ENCODE measurements around the gene PPIL4. TPM values are rescaled to one million over a fixed set of nuclear protein-coding genes. Genes with fewer than 3 reads are reported as not detected.

The PPIL4 gene
- total RNA-seq, 3 donors from 2014 or later: 34.7 to 46.0 (median 36.2) TPM

DNA sequence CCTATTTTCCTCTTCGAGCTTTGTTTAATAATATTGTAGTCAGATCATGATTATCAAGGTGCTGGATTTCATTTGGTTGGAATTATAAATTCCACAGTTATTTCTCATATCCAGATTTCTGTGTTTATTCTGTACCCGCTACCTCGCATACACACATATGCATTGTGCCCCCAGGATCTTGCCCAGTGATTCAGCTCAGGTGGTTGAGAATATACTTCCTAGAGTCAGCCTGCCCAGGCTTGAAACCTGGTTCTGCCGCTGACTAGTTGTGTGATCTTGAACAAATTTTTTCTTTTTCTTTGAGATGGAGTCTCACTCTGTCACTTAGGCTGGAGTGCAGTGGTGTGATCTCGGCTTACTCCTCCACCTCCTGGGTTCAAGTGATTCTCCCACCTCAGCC is 35.0 kb upstream of the PPIL4 start:
- DNase-seq (ENCODE audit: low spot score in 2 of 2): no peak
- H3K27me3 ChIP-seq: no peaks in the 10 kb centered on the region
- no peaks in the 10 kb centered on the region for H3K36me3 ChIP-seq
- H3K27ac ChIP-seq: no peak overlapping the region
- H3K9me3 ChIP-seq: no peaks in the 10 kb centered on the region
- no peak overlapping the region for H3K4me3 ChIP-seq
- intact Hi-C loops (cut with DNase I; ENCODE audit: low total_unique reads): no loop called here
- H3K4me1 ChIP-seq: no peaks in the 10 kb centered on the region
- TF ChIP-seq POLR2AphosphoS5 (IDR thresholded peaks at IDR 0.05) (no peak), POLR2A (IDR thresholded peaks at IDR 0.05) (no peak), CTCF (IDR thresholded peaks at IDR 0.05) (no peak)

DNA sequence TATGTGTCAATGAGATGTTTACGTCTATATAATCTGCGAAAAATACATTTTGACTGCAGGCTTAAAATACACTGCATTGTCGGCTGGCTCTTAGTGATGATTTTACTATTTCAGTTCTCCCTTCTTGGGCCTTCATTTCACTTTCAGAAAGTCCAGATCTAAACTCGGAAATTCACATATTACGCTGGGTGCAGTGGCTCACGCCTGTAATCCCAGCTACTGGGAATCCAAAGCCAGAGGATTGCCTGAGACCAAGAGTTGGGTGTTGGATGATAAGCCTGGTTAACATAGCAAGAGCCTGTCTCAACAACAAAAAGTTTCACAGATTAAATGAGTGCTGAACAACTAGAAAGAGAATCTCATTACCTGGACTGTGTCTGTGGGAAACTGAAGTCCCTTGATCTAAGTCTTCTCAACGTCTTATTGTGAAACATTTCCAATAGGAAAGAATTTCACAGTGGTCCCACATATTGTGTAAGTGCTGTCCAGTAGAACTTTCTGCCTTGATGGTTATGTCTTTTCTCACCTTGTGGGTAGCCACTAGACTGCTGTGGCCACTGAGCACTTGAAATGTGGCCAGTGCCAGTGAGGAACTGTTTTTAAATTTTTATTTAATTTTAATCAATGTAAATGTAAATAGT is 22.2 kb upstream of the PPIL4 start:
- intact Hi-C loops (cut with DNase I; ENCODE audit: low total_unique reads): no loop called here
- H3K4me1 ChIP-seq: no peaks in the 10 kb centered on the region
- no peaks in the 10 kb centered on the region for H3K36me3 ChIP-seq
- H3K4me3 ChIP-seq: no peak overlapping the region
- H3K27me3 ChIP-seq: no peaks in the 10 kb centered on the region
- no peak for DNase-seq (ENCODE audit: low spot score in 2 of 2)
- no peaks in the 10 kb centered on the region for H3K9me3 ChIP-seq
- H3K27ac ChIP-seq: no peak overlapping the region
- TF ChIP-seq CTCF (IDR thresholded peaks at IDR 0.05) (no peak), POLR2AphosphoS5 (IDR thresholded peaks at IDR 0.05) (no peak), POLR2A (IDR thresholded peaks at IDR 0.05) (no peak)

- Histone ChIP-seq H3K9me3 (no peaks in the 10 kb centered on the region), H3K27me3 (no peaks in the 10 kb centered on the region), H3K27ac (peak overlapping the region; percentile 97 to 98), H3K4me1 (no peaks in the 10 kb centered on the region), H3K4me3 (peak overlapping the region; percentile 96 to 100 (median 98)), H3K36me3 (no peaks in the 10 kb centered on the region)
- intact Hi-C loops (cut with DNase I; ENCODE audit: low total_unique reads): no loop called here
- DNase-seq (ENCODE audit: low spot score in 2 of 2): no peak
- TF ChIP-seq POLR2A (IDR thresholded peaks at IDR 0.05) (no peak), POLR2AphosphoS5 (IDR thresholded peaks at IDR 0.05) (no peak), CTCF (IDR thresholded peaks at IDR 0.05) (no peak)
Measured at GRCh38 chr6:149567194-149567586, 21.3 kb upstream of the PPIL4 start.

- peak; percentile 46 to 63 for DNase-seq (ENCODE audit: low spot score in 2 of 2)
- intact Hi-C loops (cut with DNase I; ENCODE audit: low total_unique reads): no loop called here
Measured at GRCh38 chr6:149566410-149567193, 20.8 kb upstream of the PPIL4 start.

More at GRCh38 chr6:149566410-149567193, 20.8 kb upstream of the PPIL4 start:
- Histone ChIP-seq H3K4me3 (peak overlapping the region; percentile 96 to 100 (median 98)), H3K9me3 (no peaks in the 10 kb centered on the region), H3K27me3 (no peaks in the 10 kb centered on the region), H3K4me1 (no peaks in the 10 kb centered on the region), H3K36me3 (no peaks in the 10 kb centered on the region), H3K27ac (peak overlapping the region; percentile 97 to 98)
- TF ChIP-seq CTCF (IDR thresholded peaks at IDR 0.05) (no peak), POLR2AphosphoS5 (IDR thresholded peaks at IDR 0.05) (peak; percentile 26 to 77 (median 54)), POLR2A (IDR thresholded peaks at IDR 0.05) (peak; percentile 51)
